ENCODE measurements around the gene PTPRR.

Gene PTPRR

DNA sequence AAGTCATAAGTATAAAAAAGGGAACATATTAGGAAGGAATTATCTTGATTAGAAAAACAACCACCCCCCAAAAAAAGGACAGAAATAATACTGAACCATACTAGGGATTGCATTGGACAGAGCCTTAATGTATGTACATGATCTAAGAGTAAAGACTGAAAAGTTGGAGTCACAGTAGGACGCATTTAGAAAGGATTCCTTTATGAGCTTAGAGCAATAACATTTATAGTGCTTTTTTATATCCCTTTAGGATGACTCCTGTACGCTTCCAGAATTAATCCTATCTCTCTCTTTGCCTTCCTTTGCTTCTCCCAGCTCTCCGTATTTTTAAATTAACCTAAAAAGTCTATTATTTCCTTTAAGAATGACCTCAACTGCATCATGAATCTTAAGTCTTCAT lies 75.3 kb downstream of the PTPRR start:
- H3K4me3 Mint-ChIP-seq: no peak overlapping the region
- H3K27ac Mint-ChIP-seq (ENCODE audit: low read depth): no peak overlapping the region
- no peaks in the 10 kb centered on the region for H3K36me3 Mint-ChIP-seq (ENCODE audit: insufficient read depth)
- DNase-seq (ENCODE audit: low spot score in 2 of 2) (no peak), ATAC-seq (replicated peaks; ENCODE audit: extremely low read depth, poor library complexity, severe bottlenecking) (no peak)
- H3K9me3 Mint-ChIP-seq: no peaks in the 10 kb centered on the region
- H3K27me3 Mint-ChIP-seq: no peaks in the 10 kb centered on the region
- no peaks in the 10 kb centered on the region for H3K4me1 Mint-ChIP-seq

DNA sequence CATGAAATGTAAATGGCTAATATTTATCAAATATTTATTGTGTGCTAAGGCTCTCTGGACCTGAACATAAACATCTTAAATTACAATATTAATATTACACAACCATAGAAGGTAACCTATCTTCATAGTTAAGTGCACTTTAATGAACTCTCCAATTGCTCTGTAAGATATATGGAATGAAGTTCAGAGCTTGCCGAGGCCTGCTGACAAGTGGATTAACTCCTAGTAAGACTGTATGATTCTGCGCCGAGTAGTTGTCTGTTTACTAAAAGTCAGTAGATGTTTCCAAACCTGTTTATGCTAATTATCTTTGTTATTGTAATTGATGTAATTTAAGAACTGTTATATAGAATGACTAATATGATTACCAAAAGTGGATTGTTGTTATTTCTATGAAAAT lies 77.2 kb downstream of the PTPRR start:
- H3K4me1 Mint-ChIP-seq: no peaks in the 10 kb centered on the region
- no peak for ATAC-seq (replicated peaks; ENCODE audit: extremely low read depth, poor library complexity, severe bottlenecking)
- H3K9me3 Mint-ChIP-seq: no peaks in the 10 kb centered on the region
- no peaks in the 10 kb centered on the region for H3K36me3 Mint-ChIP-seq (ENCODE audit: insufficient read depth)
- no peaks in the 10 kb centered on the region for H3K27me3 Mint-ChIP-seq
- H3K27ac Mint-ChIP-seq (ENCODE audit: low read depth): no peak overlapping the region
- no peak for DNase-seq (ENCODE audit: low spot score in 2 of 2)
- H3K4me3 Mint-ChIP-seq: no peak overlapping the region

DNA sequence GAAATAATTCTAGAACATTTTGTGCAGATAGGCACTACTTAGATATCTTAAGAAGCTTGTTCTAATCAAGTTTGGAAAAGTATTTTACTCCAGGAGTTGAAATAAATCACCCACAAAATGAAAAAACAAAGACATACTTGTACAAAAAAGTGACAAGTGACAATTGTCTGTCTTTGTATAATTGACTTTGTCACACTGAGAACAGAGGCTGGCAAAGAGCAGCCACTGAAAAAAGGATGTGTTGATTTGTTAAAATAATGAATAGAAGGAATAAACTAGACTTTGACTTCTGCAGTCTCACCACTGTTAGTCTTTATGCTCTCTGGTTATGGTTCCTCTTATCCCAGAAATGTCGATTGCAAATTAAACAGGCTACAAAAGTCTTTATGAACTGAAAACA lies 77.6 kb downstream of the PTPRR start:
- ATAC-seq (replicated peaks; ENCODE audit: extremely low read depth, poor library complexity, severe bottlenecking) (no peak), DNase-seq (ENCODE audit: low spot score in 2 of 2) (no peak)
- no peak overlapping the region for H3K4me3 Mint-ChIP-seq
- H3K9me3 Mint-ChIP-seq: no peaks in the 10 kb centered on the region
- H3K4me1 Mint-ChIP-seq: no peaks in the 10 kb centered on the region
- H3K36me3 Mint-ChIP-seq (ENCODE audit: insufficient read depth): no peaks in the 10 kb centered on the region
- H3K27ac Mint-ChIP-seq (ENCODE audit: low read depth): no peak overlapping the region
- H3K27me3 Mint-ChIP-seq: no peaks in the 10 kb centered on the region

GRCh38 chr12:70842136-70842535 lies 78.4 kb downstream of the PTPRR start:
- DNase-seq (ENCODE audit: low spot score in 2 of 2) (no peak), ATAC-seq (replicated peaks; ENCODE audit: extremely low read depth, poor library complexity, severe bottlenecking) (no peak)
- no peaks in the 10 kb centered on the region for H3K36me3 Mint-ChIP-seq (ENCODE audit: insufficient read depth)
- H3K27ac Mint-ChIP-seq (ENCODE audit: low read depth): no peak overlapping the region
- H3K4me1 Mint-ChIP-seq: no peaks in the 10 kb centered on the region
- H3K4me3 Mint-ChIP-seq: no peak overlapping the region
- H3K27me3 Mint-ChIP-seq: no peaks in the 10 kb centered on the region
- no peaks in the 10 kb centered on the region for H3K9me3 Mint-ChIP-seq

DNA sequence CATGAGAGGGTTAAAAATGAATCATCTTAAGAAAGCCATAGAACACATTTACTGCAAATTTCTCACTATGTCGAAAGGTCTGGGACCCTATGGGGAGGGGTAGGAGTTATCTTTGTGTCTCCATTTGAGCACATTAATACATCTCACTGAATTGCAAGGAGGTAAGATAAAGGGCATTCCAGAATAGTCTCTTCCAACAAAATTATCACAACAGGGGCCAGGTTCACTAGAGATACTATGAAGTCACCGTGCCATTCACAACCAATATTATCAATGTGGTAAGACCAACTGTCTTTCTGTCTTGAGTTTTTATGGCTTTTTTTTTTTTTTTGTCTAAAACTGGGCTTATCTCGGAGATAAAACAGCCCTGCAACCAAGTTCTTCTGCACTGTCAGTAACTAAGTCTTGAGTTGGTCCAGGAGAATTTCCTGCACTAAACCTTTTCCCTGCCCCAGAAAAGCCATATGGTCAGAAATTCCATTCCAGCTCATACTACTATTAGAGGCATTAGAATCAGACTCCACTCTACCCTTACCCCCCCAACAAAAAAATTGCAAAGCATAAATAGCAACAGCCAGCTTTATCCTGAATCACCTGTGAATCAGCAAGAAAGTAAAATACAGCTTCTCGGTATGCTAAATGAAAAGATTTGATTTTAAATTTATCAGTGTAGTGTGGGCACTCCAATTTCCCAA lies 79.7 kb downstream of the PTPRR start:
- H3K36me3 Mint-ChIP-seq (ENCODE audit: insufficient read depth): no peaks in the 10 kb centered on the region
- ATAC-seq (replicated peaks; ENCODE audit: extremely low read depth, poor library complexity, severe bottlenecking) (no peak), DNase-seq (ENCODE audit: low spot score in 2 of 2) (no peak)
- no peaks in the 10 kb centered on the region for H3K4me1 Mint-ChIP-seq
- H3K27ac Mint-ChIP-seq (ENCODE audit: low read depth): no peak overlapping the region
- H3K4me3 Mint-ChIP-seq: no peak overlapping the region
- H3K9me3 Mint-ChIP-seq: peaks cover 10% of the 10 kb centered on the region
- no peaks in the 10 kb centered on the region for H3K27me3 Mint-ChIP-seq

- no peaks in the 10 kb centered on the region for H3K4me1 Mint-ChIP-seq
- peaks cover 12% of the 10 kb centered on the region for H3K9me3 Mint-ChIP-seq
- ATAC-seq (replicated peaks; ENCODE audit: extremely low read depth, poor library complexity, severe bottlenecking) (no peak), DNase-seq (ENCODE audit: low spot score in 2 of 2) (no peak)
- no peaks in the 10 kb centered on the region for H3K36me3 Mint-ChIP-seq (ENCODE audit: insufficient read depth)
- no peak overlapping the region for H3K4me3 Mint-ChIP-seq
- H3K27me3 Mint-ChIP-seq: no peaks in the 10 kb centered on the region
- no peak overlapping the region for H3K27ac Mint-ChIP-seq (ENCODE audit: low read depth)
Measured at GRCh38 chr12:70839544-70839943, 81.0 kb downstream of the PTPRR start.

DNA sequence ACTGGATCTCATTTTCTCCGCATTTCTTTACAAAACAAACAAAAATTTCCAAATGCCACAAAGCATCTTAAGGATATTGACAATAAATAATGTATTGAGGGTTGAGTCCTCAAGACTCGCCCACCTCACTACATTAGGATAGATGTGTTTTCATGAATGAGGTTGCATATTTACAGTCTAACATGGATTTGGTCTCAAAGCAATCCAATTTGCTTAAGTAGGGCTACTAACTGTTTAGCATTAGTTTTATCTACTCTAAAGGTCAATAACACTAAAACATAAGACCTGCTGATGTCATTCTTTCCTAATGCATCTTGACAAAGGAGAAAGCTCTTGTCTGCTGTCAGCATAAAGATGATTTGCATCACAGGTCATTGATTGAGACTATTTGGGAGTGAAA lies 82.4 kb downstream of the PTPRR start:
- ATAC-seq (replicated peaks; ENCODE audit: extremely low read depth, poor library complexity, severe bottlenecking): no peak
- H3K27ac Mint-ChIP-seq (ENCODE audit: low read depth): no peak overlapping the region
- DNase-seq (ENCODE audit: low spot score in 2 of 2): no peak
- H3K36me3 Mint-ChIP-seq (ENCODE audit: insufficient read depth): no peaks in the 10 kb centered on the region
- no peaks in the 10 kb centered on the region for H3K4me1 Mint-ChIP-seq
- no peak overlapping the region for H3K4me3 Mint-ChIP-seq
- H3K27me3 Mint-ChIP-seq: no peaks in the 10 kb centered on the region
- peaks cover 13% of the 10 kb centered on the region for H3K9me3 Mint-ChIP-seq

DNA sequence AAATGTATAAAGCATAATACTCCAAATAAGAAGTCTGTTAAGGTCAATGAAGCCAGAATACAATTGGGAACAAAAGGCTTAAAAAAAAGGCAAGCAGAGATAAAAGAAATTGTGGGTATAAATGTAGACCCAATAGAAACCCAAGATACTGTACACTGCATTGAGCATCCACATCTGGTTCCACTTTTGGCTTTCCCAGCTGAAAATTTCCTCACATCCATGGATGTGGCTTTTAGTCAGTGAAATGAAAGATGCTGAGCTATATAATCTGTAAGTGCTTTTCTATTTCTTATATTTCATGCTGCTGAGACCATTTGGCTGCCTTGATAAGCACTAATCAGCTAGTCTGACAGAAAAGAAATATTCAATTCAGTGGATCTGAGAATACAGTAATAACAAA lies 83.5 kb downstream of the PTPRR start:
- H3K4me1 Mint-ChIP-seq: no peaks in the 10 kb centered on the region
- H3K36me3 Mint-ChIP-seq (ENCODE audit: insufficient read depth): no peaks in the 10 kb centered on the region

GRCh38 chr12:70835948-70836347 lies 84.6 kb downstream of the PTPRR start:
- Mint-ChIP-seq H3K4me3 (no peak overlapping the region), H3K4me1 (no peaks in the 10 kb centered on the region), H3K36me3 (ENCODE audit: insufficient read depth) (no peaks in the 10 kb centered on the region), H3K27me3 (no peaks in the 10 kb centered on the region), H3K27ac (ENCODE audit: low read depth) (no peak overlapping the region), H3K9me3 (peaks cover 17% of the 10 kb centered on the region)
- ATAC-seq (replicated peaks; ENCODE audit: extremely low read depth, poor library complexity, severe bottlenecking): no peak
- DNase-seq (ENCODE audit: low spot score in 2 of 2): no peak

More for the DNA sequence above, 83.5 kb downstream of the PTPRR start:
- Mint-ChIP-seq H3K9me3 (peaks cover 17% of the 10 kb centered on the region), H3K4me3 (no peak overlapping the region), H3K27me3 (no peaks in the 10 kb centered on the region), H3K27ac (ENCODE audit: low read depth) (no peak overlapping the region)
- ATAC-seq (replicated peaks; ENCODE audit: extremely low read depth, poor library complexity, severe bottlenecking) (no peak), DNase-seq (ENCODE audit: low spot score in 2 of 2) (no peak)

DNA sequence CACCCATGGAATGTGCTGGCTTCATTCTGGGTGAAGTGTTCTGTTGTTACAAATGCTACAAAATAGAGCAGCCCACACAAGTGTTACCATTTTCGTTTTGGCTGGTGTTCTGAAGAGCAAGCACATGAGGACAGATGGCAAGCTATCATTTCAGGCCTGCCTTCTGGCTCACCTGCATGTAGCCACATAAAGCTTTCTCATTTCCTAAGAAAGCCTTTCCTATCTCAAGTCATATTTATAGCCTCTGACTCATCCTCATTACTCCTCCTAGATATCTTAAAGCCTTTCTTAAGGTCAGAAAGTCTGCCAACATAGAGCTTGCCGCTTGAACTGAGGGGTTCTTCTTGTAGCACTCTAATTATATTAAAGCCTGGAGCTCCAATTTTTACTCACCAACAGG lies 89.0 kb downstream of the PTPRR start:
- Mint-ChIP-seq H3K36me3 (ENCODE audit: insufficient read depth) (no peaks in the 10 kb centered on the region), H3K4me3 (no peak overlapping the region), H3K27me3 (no peaks in the 10 kb centered on the region), H3K27ac (ENCODE audit: low read depth) (no peak overlapping the region), H3K4me1 (no peaks in the 10 kb centered on the region), H3K9me3 (peaks cover 25% of the 10 kb centered on the region)
- no peak for ATAC-seq (replicated peaks; ENCODE audit: extremely low read depth, poor library complexity, severe bottlenecking)
- DNase-seq (ENCODE audit: low spot score in 2 of 2): no peak

- Mint-ChIP-seq H3K36me3 (ENCODE audit: insufficient read depth) (no peaks in the 10 kb centered on the region), H3K9me3 (peaks cover 20% of the 10 kb centered on the region), H3K27me3 (no peaks in the 10 kb centered on the region), H3K27ac (ENCODE audit: low read depth) (no peak overlapping the region), H3K4me3 (no peak overlapping the region), H3K4me1 (no peaks in the 10 kb centered on the region)
- DNase-seq (ENCODE audit: low spot score in 2 of 2) (no peak), ATAC-seq (replicated peaks; ENCODE audit: extremely low read depth, poor library complexity, severe bottlenecking) (no peak)
Measured at GRCh38 chr12:70830221-70831061, 90.1 kb downstream of the PTPRR start.

GRCh38 chr12:70829070-70829469 lies 91.5 kb downstream of the PTPRR start:
- no peaks in the 10 kb centered on the region for H3K4me1 Mint-ChIP-seq
- H3K4me3 Mint-ChIP-seq: no peak overlapping the region
- no peak for ATAC-seq (replicated peaks; ENCODE audit: extremely low read depth, poor library complexity, severe bottlenecking)
- DNase-seq (ENCODE audit: low spot score in 2 of 2): no peak
- no peaks in the 10 kb centered on the region for H3K36me3 Mint-ChIP-seq (ENCODE audit: insufficient read depth)
- no peaks in the 10 kb centered on the region for H3K27me3 Mint-ChIP-seq
- H3K27ac Mint-ChIP-seq (ENCODE audit: low read depth): no peak overlapping the region
- H3K9me3 Mint-ChIP-seq: peaks cover 22% of the 10 kb centered on the region

DNA sequence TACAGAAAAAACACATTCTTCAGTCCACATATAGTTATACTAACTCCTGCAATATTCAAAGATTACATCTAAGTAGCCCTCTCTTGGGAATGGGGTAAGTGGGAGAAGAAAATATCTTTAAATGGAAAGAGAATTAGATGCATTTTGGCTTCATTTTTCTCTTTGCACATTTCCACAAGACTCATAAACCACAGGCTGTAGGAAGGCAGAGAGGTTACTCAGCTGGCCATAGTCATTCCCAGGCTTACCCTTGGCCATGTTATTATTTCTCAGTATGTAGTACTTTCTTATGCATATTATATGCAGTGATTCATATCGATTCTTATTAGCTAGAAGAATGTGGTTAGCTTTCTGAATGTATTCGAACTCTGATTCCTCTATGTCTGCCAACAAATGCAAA lies 92.2 kb downstream of the PTPRR start:
- no peak for DNase-seq (ENCODE audit: low spot score in 2 of 2)

More for the DNA sequence above, 92.2 kb downstream of the PTPRR start:
- H3K36me3 Mint-ChIP-seq (ENCODE audit: insufficient read depth): no peaks in the 10 kb centered on the region
- H3K9me3 Mint-ChIP-seq: peaks cover 22% of the 10 kb centered on the region
- no peak overlapping the region for H3K27ac Mint-ChIP-seq (ENCODE audit: low read depth)
- no peak overlapping the region for H3K4me3 Mint-ChIP-seq
- no peak for ATAC-seq (replicated peaks; ENCODE audit: extremely low read depth, poor library complexity, severe bottlenecking)
- no peaks in the 10 kb centered on the region for H3K4me1 Mint-ChIP-seq
- H3K27me3 Mint-ChIP-seq: no peaks in the 10 kb centered on the region

Measured in central memory CD8-positive, alpha-beta T cell (primary cell).